ENCODE data around the gene COX19. TPM values are rescaled to one million over a fixed set of nuclear protein-coding genes. Genes with fewer than 3 reads are reported as not detected.

COX19 gene
- total RNA-seq, 1 donor from 2014 or later: 5.4 TPM

DNA sequence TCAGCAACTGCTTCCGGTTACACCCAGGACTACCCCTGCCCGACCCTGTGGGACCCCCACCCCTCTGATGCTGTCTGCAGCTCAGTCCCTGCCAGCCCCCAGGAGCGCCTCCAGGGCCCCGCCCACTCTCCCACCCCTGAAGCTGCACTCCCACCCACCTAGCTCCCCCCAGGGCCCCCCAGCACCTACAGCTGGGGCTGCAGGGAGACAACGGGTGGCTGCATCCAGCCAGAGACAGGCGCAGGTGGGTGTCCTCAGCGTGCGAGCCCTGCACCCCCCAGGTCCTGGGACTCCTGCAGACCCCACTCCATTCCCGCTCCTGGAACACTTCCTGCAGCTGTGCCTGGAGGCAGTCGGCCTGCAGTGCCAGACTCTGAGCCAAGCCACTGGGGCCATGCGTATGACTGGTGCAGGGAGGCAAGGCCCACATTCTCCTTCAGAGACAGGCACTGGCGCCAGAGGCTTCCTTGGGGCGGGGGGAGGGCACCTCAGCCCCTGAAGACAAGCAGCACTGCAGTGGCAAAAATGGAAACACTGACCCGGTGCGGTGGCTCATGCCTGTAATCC, 13.7 kb upstream of the COX19 start:
- TF ChIP-seq, protein P1, sequence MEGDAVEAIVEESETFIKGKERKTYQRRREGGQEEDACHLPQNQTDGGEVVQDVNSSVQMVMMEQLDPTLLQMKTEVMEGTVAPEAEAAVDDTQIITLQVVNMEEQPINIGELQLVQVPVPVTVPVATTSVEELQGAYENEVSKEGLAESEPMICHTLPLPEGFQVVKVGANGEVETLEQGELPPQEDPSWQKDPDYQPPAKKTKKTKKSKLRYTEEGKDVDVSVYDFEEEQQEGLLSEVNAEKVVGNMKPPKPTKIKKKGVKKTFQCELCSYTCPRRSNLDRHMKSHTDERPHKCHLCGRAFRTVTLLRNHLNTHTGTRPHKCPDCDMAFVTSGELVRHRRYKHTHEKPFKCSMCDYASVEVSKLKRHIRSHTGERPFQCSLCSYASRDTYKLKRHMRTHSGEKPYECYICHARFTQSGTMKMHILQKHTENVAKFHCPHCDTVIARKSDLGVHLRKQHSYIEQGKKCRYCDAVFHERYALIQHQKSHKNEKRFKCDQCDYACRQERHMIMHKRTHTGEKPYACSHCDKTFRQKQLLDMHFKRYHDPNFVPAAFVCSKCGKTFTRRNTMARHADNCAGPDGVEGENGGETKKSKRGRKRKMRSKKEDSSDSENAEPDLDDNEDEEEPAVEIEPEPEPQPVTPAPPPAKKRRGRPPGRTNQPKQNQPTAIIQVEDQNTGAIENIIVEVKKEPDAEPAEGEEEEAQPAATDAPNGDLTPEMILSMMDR (conservative IDR thresholded peaks at IDR 0.05; ENCODE audit: low read depth, low read length): no peak
- no peak for DNase-seq (ENCODE audit: low read depth)
- no peak overlapping the region for H3K4me3 ChIP-seq (ENCODE audit: low read depth, low read length)

DNA sequence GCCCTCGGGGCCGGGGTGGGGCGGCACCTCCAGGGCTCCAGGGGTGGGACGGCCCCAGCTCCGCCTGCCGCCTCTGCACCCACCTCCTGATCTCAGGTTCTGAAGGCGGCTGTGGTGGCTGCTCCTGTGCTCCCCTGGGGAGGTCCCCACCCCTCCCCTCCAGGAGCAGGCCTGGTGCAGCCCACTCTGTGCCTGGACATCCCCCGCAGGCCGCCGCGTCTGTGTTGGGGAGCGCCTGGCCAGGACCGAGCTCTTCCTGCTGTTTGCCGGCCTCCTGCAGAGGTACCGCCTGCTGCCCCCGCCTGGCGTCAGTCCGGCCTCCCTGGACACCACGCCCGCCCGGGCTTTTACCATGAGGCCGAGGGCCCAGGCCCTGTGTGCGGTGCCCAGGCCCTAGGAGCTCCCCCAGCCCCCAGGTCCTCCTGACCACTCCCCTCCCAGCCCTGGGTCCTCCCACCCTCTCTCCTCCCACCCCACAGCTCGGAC, 13.1 kb upstream of the COX19 start:
- H3K4me3 ChIP-seq (ENCODE audit: low read depth, low read length): no peak overlapping the region
- TF ChIP-seq, protein P1 (conservative IDR thresholded peaks at IDR 0.05; ENCODE audit: low read depth, low read length): no peak
- no peak for DNase-seq (ENCODE audit: low read depth)

DNA sequence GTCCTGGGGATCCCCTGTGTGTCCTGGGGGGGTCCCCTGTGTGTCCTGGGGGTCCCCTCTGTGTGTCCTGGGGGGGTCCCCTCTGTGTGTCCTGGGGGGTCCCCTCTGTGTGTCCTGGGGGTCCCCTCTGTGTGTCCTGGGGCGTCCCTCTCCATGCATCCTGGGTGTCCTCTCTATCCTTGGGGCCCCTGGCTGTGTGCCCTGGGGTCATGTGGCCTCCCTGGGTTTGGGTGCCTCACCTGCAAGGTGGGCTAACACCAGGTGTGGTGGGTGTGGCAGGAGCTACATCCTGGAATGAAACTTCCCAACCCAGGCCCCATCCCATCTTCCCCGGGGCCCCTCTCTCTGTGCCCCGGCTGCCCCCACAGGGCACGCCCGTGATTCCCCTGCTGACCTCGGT, 12.6 kb upstream of the COX19 start:
- TF ChIP-seq, protein P1 (conservative IDR thresholded peaks at IDR 0.05; ENCODE audit: low read depth, low read length): no peak
- DNase-seq (ENCODE audit: low read depth): no peak

DNA sequence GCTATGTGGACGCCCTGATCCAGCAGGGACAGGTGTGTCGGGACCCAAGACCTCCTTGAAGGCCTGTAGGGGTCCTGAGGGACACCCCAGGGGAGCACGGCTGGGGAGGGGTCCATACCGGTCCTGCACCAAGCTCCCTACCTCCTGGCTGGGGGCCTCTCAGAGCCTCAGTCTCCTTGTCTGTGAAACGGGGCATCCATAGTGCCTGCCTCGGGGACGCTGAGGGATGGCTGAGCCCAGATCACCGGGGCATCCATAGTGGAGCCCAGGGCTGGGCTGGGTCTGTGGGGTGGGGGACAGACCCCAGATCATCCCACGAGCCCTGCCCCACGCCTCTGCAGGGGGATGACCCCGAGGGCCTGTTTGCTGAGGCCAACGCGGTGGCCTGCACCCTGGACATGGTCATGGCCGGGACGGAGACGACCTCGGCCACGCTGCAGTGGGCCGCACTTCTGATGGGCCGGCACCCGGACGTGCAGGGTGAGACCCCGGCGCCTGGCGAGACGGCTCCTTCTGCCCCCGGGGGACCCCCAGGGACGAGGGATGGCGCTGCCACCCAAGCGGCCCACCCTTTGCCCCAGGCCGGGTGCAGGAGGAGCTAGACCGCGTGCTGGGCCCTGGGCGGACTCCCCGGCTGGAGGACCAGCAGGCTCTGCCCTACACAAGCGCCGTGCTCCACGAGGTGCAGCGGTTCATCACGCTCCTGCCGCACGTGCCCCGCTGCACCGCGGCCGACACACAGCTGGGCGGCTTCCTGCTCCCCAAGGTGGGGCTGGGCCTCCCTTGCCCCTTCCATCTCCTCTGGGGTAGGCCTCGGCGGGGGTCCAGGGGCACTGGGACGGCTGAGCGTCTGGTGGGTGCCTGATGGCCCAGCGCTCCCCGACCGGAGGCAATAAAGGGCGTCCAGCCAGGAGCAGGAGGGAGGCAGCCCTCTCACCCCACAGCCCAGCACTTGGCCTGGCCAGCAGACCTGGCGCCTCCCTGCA, 11.7 kb upstream of the COX19 start:
- DNase-seq (ENCODE audit: low read depth): no peak
- TF ChIP-seq, protein P1 (conservative IDR thresholded peaks at IDR 0.05; ENCODE audit: low read depth, low read length): no peak
- no peak overlapping the region for H3K4me3 ChIP-seq (ENCODE audit: low read depth, low read length)

More for the DNA sequence above, 12.6 kb upstream of the COX19 start:
- no peak overlapping the region for H3K4me3 ChIP-seq (ENCODE audit: low read depth, low read length)

DNA sequence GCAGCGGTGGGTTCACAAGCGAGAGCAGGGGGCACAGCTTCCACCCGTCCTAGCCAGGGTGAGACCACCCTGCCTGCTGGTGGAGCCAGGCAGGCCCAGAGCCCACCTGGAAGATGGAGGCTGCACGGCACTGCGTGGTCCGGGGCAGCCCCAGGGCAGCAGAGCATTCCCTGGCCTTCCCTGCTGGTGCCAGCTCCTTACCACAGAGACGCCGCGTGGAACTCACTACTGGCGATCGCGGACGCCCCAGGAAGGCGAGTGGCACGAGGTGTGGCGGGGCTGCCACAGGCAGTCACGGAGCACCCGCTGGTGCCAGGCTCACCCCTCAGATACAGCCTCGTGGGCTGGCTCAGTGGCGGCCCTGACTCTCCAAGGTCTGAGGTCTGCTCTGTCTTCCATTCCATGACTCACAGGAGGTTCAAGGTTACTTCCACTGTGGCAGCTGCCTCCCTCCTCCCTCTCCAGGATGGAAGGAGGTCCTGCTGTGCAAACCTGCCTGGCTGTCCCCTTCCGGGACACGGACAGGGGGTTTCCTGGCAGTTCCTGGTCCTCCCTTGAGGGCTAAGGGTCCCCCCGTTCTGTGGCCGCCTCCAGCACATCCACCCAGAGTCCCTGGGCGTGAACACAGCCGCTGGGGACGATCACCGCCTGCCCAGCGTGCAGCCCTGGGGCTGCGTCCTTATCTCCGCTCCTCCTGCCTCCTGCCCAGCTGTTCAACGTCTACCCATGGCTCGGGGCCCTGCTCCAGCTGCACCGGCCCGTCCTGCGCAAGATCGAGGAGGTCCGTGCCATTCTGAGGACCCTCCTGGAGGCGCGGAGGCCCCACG, 10.8 kb upstream of the COX19 start:
- H3K4me3 ChIP-seq (ENCODE audit: low read depth, low read length): no peak overlapping the region
- no peak for DNase-seq (ENCODE audit: low read depth)
- TF ChIP-seq, protein P1 (conservative IDR thresholded peaks at IDR 0.05; ENCODE audit: low read depth, low read length): no peak

DNA sequence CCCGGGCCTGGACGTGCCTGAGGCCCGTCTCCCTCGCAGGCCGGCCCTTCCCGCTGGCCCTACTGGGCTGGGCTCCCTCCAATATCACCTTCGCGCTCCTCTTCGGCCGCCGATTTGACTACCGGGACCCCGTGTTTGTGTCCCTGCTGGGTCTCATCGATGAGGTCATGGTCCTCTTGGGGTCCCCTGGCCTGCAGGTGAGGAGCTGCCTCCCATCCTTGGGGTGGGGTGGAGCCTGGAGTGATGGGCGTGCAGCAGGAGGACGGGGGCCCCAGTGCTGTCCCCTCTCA, 9.7 kb upstream of the COX19 start:
- H3K4me3 ChIP-seq (ENCODE audit: low read depth, low read length): no peak overlapping the region
- TF ChIP-seq, protein P1 (conservative IDR thresholded peaks at IDR 0.05; ENCODE audit: low read depth, low read length): no peak
- no peak for DNase-seq (ENCODE audit: low read depth)
